ENCODE measurements around the gene SPDYA.

The SPDYA gene

DNA sequence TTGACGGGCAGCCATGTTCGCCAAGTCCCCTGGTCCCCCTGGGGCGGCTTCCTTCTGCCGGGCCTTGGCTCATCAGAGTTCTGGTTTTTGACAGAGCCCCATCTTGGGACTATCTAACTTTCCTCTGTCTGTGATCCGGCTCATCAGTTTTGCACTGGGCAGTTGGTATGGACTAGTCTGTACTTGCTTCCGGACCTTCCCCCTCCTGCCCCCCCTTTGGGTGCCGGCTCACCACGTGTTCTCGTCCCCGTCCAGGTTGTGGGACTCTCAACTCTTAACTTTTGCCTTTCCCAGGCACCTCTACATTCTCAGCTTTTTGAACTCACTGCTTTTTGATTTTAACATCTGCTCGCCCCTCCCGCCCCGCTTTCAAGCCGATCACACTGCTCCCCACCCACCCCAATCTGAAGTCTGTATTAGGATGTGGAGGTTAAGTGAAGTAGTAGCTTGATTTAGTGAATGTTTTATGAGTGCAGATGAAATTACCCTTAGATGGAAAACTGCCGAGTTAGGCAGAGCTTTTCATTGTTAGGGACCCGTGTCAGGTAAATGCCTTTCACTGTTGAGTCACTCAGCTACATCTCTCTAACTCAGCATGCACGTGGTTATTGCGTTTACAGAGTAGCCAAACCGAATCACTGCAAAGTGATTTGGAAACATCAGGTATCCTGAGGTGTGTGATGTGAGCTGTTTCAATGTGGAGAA is 84.7 kb downstream of the SPDYA start:
- Histone ChIP-seq H3K9ac (ENCODE audit: low read length) (peak overlapping the region; percentile 100), H3K79me2 (ENCODE audit: insufficient read depth, low read length) (peaks cover 59% of the 10 kb centered on the region), H3K4me3 (ENCODE audit: low read depth, low read length, poor library complexity, severe bottlenecking) (peak overlapping the region; percentile 86), H2AFZ (ENCODE audit: low read length) (no peak overlapping the region), H4K20me1 (ENCODE audit: insufficient read depth, low read length) (peaks cover 13% of the 10 kb centered on the region), H3K36me3 (ENCODE audit: insufficient read depth, low read length) (peaks cover 22% of the 10 kb centered on the region; the same call in 1 of the 2 replicates), H3K27ac (ENCODE audit: low read depth, low read length, poor library complexity, severe bottlenecking) (peak overlapping the region; percentile 32), H3K9me2 (ENCODE audit: low read depth, low read length) (no peaks in the 10 kb centered on the region), H3K27me3 (ENCODE audit: insufficient read depth, low read length) (no peaks in the 10 kb centered on the region), H3K4me2 (ENCODE audit: low read length) (peak overlapping the region; percentile 76), H3K9me3 (ENCODE audit: low read length) (no peaks in the 10 kb centered on the region), H3F3A (ENCODE audit: insufficient read depth, low read length) (peaks cover 5% of the 10 kb centered on the region; the same call in 1 of the 2 replicates), H3K4me1 (ENCODE audit: insufficient read depth, low read length, severe bottlenecking) (peaks cover 44% of the 10 kb centered on the region)
- TF ChIP-seq, protein P1, sequence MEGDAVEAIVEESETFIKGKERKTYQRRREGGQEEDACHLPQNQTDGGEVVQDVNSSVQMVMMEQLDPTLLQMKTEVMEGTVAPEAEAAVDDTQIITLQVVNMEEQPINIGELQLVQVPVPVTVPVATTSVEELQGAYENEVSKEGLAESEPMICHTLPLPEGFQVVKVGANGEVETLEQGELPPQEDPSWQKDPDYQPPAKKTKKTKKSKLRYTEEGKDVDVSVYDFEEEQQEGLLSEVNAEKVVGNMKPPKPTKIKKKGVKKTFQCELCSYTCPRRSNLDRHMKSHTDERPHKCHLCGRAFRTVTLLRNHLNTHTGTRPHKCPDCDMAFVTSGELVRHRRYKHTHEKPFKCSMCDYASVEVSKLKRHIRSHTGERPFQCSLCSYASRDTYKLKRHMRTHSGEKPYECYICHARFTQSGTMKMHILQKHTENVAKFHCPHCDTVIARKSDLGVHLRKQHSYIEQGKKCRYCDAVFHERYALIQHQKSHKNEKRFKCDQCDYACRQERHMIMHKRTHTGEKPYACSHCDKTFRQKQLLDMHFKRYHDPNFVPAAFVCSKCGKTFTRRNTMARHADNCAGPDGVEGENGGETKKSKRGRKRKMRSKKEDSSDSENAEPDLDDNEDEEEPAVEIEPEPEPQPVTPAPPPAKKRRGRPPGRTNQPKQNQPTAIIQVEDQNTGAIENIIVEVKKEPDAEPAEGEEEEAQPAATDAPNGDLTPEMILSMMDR (IDR thresholded peaks at IDR 0.05; ENCODE audit: low read length), result no peak
- no peak for TF ChIP-seq EZH2 (IDR thresholded peaks at IDR 0.05; ENCODE audit: borderline replicate concordance, low read length)

DNA sequence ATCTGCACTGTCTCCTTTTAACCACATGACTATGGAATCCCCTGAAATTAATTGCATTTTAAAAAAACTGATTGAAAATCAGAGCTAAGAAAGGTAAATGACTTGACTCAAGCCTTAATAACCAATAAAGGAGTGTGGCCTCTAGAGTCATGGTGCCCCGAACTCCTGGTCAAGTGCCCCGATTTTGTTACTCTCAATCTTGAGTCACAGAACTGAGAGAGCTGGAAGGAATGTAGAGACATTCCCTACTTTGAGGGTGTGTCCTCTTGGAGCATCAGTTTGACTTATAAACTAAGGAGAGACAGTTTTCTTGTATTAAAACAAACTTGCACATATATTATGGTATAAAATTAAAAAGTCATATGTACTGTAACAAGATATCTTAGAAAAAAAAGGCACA is 86.3 kb downstream of the SPDYA start:
- peaks cover 44% of the 10 kb centered on the region for H3K4me1 ChIP-seq (ENCODE audit: insufficient read depth, low read length, severe bottlenecking)
- peaks cover 36% of the 10 kb centered on the region for H3K36me3 ChIP-seq (ENCODE audit: insufficient read depth, low read length)
- TF ChIP-seq, protein P1 (IDR thresholded peaks at IDR 0.05; ENCODE audit: low read length), result no peak
- no peak for TF ChIP-seq EZH2 (IDR thresholded peaks at IDR 0.05; ENCODE audit: borderline replicate concordance, low read length)
- peak overlapping the region; percentile 100 for H3K9ac ChIP-seq (ENCODE audit: low read length)
- H3K79me2 ChIP-seq (ENCODE audit: insufficient read depth, low read length), result peaks cover 74% of the 10 kb centered on the region
- H3K9me2 ChIP-seq (ENCODE audit: low read depth, low read length), result no peaks in the 10 kb centered on the region
- H3K27ac ChIP-seq (ENCODE audit: low read depth, low read length, poor library complexity, severe bottlenecking), result no peak overlapping the region
- H2AFZ ChIP-seq (ENCODE audit: low read length), result no peak overlapping the region
- H4K20me1 ChIP-seq (ENCODE audit: insufficient read depth, low read length), result peaks cover 13% of the 10 kb centered on the region
- no peaks in the 10 kb centered on the region for H3K9me3 ChIP-seq (ENCODE audit: low read length)
- peak overlapping the region; percentile 86 for H3K4me3 ChIP-seq (ENCODE audit: low read depth, low read length, poor library complexity, severe bottlenecking)
- H3F3A ChIP-seq (ENCODE audit: insufficient read depth, low read length), result peaks cover 4% of the 10 kb centered on the region; the same call in 1 of the 2 replicates
- H3K4me2 ChIP-seq (ENCODE audit: low read length), result peak overlapping the region; percentile 76
- H3K27me3 ChIP-seq (ENCODE audit: insufficient read depth, low read length), result no peaks in the 10 kb centered on the region

DNA sequence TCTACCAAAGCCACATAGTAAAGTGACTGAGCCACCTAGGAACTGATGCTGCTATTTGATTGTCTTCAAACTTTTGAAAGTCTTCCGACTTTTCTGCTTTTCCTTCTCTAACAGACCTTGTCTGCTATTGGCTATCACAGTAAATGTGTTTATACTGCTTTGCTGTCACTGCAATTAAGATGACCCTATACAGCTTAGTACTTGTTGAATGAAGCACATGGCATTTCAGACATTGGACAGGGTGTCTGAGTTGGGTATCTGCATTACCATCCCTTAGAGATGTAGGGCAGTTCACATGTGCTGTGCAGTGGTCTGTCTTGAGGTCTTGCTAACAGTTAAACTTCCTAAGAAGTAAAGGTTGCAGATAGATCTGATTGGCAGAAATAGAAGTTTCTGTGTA is 87.4 kb downstream of the SPDYA start:
- TF ChIP-seq, protein P1 (IDR thresholded peaks at IDR 0.05; ENCODE audit: low read length), result no peak
- TF ChIP-seq EZH2 (IDR thresholded peaks at IDR 0.05; ENCODE audit: borderline replicate concordance, low read length), result no peak
- Histone ChIP-seq H3K9ac (ENCODE audit: low read length) (peak overlapping the region; percentile 17; the same call in 1 of the 2 replicates), H3K4me3 (ENCODE audit: low read depth, low read length, poor library complexity, severe bottlenecking) (peak overlapping the region; percentile 86)

More for the DNA sequence above, 87.4 kb downstream of the SPDYA start:
- H3K9me3 ChIP-seq (ENCODE audit: low read length), result no peaks in the 10 kb centered on the region
- H3K36me3 ChIP-seq (ENCODE audit: insufficient read depth, low read length), result peaks cover 47% of the 10 kb centered on the region
- no peak overlapping the region for H2AFZ ChIP-seq (ENCODE audit: low read length)
- H3K9me2 ChIP-seq (ENCODE audit: low read depth, low read length), result no peaks in the 10 kb centered on the region
- H3K4me1 ChIP-seq (ENCODE audit: insufficient read depth, low read length, severe bottlenecking), result peaks cover 44% of the 10 kb centered on the region
- peaks cover 13% of the 10 kb centered on the region for H4K20me1 ChIP-seq (ENCODE audit: insufficient read depth, low read length)
- H3K4me2 ChIP-seq (ENCODE audit: low read length), result peak overlapping the region; percentile 76
- no peaks in the 10 kb centered on the region for H3F3A ChIP-seq (ENCODE audit: insufficient read depth, low read length)
- H3K27me3 ChIP-seq (ENCODE audit: insufficient read depth, low read length), result no peaks in the 10 kb centered on the region
- peaks cover 86% of the 10 kb centered on the region for H3K79me2 ChIP-seq (ENCODE audit: insufficient read depth, low read length)
- no peak overlapping the region for H3K27ac ChIP-seq (ENCODE audit: low read depth, low read length, poor library complexity, severe bottlenecking)
